ENCODE results near the gene KCNJ4.
A peak's percentile ranks its signal among the peaks of the same experiment; 100 is the strongest.
"Not testable (repeated sequence)": the region's sequence is repeated elsewhere in the genome, so short reads cannot be mapped to it uniquely, and the experiment has no call there.

Gene KCNJ4

DNA sequence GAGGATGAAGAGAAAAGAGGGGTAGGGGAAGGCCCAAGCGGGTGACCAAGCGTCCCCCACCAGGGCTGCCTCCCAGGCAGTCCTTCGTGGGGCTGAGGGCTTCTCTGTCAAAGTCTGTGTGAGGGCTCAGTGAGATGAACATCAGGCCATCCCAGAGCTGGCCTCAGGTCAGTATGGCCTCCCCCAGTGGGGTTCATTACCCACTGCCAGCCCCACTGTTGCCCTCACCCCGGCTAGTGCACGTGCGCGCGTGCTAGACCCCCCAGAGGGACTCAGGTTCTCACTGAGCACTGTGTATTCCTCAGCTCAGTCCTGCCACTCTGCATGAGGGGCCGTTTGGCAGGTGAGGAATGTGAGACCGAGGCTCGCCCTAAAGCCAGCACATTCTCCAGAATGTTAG, 16.2 kb upstream of the KCNJ4 start:
- no peak for DNase-seq (ENCODE audit: low read depth in 1 of 2, low spot score in 1 of 2)

DNA sequence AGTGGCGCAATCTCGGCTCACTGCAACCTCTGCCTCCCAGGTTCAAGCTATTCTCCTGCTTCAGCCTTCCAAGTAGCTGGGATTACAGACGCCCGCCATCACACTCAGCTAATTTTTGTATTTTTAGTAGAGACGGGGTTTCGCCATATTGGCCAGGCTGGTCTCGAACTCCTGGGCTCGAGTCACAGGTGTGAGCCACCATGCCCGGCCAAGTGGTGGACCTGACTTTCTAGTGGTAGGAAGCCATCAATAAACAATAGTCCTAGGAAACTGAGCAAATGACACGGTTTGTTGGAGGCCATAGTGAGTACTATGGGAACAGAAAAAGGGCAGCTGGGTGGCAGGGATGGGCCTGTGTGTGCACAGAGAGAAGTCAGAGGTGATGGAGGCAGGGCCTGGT, 15.2 kb upstream of the KCNJ4 start:
- DNase-seq (ENCODE audit: low read depth in 1 of 2, low spot score in 1 of 2), result not testable (repeated sequence)

DNA sequence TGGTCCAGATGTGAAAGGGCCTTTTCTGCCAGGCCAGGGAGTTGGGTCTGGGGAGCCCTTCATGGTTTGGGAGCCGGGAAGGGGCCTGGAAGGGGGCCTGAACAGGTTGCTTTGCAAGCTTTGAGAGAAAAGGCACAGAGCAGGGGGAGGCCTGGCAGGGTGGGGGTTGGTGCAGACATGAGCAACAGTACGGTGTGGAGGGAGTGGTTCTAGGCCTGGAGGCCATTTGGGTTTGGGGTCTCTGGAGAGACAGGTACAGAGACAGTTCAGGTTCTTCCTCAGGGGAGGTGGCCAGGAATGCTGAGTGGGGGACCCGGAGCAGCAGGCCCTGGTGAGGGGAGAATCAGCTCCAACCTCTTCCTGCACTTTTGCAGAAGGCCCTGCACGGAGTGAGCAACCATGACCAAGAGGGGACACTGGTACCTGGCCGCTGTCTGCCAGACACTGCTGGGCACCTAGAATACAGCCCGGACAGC, 14.3 kb upstream of the KCNJ4 start:
- no peak for DNase-seq (ENCODE audit: low read depth in 1 of 2, low spot score in 1 of 2)

DNA sequence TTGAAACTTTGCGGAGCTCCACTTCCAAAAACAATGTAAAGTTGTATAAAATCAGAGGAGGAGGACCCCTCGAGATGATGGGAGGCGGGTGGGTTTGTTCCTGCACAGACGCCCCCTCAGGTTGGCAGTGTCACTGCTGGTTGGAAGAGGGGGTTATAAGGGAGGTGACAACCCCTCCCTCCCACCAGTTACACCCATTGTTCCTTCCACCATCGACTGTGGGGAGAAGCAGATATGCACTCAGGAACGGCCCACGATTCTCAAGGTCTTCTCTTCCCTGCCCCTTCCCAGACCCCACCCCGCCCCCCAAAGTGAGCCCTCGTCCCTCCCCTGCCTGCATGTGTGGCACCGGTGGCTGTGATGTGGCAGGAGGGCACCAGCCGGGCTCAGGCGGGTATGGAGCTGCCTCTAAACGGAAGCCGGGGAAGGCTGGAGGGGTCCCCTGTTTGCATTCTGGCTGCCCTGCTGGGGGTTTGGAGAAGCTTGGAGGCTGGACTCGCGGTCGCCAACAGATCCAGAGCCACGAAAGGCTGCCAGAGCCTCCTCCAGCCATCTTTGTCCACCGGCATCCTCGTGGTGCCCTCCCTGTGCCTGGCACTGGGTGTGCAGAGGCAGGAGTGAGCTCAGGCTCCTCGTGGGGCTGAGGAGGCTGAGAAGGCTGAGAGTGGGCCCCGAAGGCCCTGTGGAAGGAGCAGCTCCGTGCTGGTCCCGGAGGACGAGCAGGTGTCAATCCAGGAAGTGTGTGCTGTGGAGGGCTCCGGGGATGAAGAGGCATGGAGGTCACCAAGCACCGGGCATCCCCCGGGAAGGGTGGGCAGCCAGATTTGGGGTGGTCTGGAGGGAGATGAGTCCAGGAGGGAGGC, 13.7 kb upstream of the KCNJ4 start:
- no peak for DNase-seq (ENCODE audit: low read depth in 1 of 2, low spot score in 1 of 2)

DNA sequence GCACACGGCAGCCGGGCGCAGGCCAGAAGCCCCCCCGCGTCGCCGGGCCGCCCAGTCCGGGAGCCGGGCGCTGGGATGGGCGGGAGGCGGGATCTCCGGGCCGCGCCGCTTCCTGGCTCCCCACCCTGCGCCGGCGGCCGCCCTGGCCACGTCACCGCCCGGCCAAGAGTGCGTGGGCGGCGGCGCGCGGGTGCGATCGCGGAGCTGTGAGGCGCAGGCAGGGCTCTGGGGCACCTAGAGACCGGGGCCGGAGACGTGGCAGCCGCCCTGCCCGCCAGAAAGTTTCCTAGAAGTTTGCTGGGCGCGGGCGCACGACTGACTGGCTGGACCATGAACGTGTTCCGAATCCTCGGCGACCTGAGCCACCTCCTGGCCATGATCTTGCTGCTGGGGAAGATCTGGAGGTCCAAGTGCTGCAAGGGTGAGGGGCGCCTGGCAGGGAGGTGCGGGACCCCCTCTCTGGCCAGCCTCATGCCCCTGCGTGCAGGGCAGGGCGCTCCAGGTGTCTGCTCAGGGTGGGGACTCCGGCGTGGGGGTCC, 13.0 kb upstream of the KCNJ4 start, which contains the start of gene KDELR3:
TSS of gene KDELR3 (plus strand) at position 193 of the 539 bp plus-strand sequence. CDS start at position 331, 138 bp downstream.
- DNase-seq (ENCODE audit: low read depth in 1 of 2, low spot score in 1 of 2), result peak in 1 of 2 donors; percentile 44

DNA sequence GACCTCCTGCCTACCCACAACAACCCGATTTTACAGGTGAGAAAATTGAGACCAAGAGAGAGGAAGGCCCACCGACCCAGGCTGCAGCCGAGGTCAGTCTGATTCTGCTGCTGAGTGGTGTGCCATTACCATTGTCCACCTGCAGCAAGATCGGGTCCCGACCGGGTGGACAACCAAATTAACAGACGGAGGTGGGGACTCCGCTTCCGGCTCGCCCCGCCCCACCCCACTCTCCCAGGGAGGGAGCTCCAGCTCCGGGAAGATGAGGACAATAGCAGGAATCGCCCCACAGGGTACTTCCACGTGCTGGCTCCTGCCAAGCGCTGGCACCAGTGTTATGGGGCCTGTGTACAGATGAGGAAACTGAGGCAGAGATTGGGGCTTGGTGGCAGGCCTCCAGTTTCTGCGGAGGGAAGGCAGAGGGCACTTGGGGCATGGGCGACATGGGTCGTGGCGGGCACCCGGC, 12.5 kb upstream of the KCNJ4 start:
- DNase-seq (ENCODE audit: low read depth in 1 of 2, low spot score in 1 of 2), result no peak

DNA sequence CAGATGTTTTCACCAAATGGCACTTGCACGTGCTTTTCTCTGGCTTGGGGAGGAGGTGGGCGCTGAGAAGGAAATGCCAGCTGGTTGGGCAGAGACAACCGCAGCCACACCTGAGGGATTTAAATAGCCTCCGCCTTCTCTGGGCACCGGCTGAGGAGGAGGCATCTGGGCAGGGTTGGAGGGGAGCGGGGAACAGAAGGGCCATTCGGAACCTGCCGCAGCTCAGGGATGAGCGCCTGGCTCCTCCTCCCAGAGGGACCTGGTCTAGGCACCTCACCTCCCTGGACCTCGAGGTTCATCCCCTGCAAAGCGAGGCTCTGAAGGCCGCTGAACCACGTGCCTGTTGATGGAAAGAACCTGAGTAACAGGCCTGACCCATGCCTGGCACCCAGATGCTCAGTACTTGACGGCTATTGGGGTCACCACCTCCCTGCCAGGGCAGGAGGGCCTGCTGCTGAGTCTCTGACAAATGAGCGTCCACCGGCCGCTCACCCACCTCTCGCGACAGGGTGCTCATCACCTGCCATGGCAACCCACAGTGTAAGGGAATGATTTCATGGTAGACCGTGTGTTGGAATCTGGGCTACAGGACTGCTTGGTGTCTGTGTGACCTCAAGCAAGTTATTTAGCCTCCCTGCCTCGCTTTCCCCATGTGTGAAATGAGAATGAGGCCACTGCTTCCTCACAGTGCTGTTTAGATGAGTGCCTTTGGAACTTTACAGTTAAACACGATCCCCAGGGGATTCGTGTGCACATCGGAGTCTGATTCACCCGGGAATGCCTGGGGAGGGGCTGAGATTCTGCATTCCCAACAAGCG, 10.9 kb upstream of the KCNJ4 start:
- no peak for DNase-seq (ENCODE audit: low read depth in 1 of 2, low spot score in 1 of 2)

DNA sequence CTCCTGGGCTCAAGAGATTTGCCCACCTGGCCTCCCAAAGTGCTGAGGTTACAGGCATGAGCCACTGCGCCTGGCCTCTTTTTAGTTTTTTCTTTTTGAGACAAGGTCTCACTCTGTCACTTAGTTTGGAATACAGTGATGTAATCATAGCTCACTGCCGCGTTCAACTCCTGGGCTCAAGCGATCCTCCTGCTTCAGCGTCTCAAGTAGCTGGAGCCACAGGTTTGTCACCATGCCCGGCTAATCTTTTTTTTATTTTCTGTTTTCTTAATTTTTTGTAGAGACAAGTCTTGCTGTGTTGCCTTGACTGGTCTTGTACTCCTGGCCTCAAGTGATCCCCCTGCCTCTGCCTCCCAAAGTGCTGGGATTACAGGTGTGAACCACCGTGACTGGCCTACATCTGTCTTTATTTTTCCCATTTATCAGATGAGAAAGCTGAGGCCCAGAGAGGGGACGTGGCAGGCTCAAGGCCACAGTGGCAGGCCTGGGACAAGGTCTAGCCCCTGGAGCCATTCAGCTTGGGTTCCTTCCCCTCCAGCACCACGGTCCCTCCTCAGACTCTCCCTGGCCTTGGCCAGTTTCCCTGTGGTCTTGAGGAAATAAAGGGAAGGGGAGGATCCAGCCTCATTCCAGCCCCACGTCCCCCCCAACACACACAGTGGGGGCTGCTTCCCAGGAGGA, 10.1 kb upstream of the KCNJ4 start:
- no peak for DNase-seq (ENCODE audit: low read depth in 1 of 2, low spot score in 1 of 2)

DNA sequence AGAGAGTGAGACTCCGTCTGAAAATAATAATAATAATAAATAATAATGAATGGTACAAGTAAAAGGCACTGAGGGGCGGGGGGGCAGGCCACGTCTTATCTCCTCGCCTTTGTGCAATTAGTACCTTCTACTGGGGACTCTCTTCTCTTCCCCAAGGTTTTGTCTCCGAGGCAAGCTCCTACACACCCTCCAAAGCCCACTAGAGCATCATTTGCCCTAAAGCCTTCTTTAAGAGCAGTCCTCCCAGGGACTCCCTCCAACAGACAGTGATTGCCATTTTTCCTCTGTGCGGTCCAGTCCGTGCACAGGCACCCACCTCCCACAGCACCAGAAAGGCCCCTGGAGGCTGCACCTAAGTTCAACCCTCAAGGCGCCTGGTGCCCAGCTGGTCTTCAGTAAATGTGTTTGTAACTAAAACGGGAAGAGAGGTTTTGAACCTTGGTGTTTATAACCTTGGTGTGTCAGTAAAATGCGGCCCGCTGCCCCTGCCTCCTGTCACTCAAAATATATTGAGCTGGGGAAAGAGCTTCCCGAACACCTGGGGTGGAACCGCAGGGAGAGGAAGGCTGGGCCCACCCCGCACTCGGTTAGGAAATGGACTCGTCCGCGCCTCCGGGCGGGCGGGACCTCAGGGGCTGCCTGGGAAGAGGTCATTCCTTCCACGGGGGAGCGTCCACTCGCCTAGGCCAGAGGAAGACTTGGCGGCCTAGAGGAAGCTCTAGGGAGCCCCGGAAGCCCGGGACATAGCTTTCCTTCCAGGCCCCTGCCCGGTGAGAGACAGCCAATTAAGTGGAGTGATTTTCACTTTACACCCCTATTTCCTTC, 8.2 kb upstream of the KCNJ4 start:
- DNase-seq (ENCODE audit: low read depth in 1 of 2, low spot score in 1 of 2), result no peak

DNA sequence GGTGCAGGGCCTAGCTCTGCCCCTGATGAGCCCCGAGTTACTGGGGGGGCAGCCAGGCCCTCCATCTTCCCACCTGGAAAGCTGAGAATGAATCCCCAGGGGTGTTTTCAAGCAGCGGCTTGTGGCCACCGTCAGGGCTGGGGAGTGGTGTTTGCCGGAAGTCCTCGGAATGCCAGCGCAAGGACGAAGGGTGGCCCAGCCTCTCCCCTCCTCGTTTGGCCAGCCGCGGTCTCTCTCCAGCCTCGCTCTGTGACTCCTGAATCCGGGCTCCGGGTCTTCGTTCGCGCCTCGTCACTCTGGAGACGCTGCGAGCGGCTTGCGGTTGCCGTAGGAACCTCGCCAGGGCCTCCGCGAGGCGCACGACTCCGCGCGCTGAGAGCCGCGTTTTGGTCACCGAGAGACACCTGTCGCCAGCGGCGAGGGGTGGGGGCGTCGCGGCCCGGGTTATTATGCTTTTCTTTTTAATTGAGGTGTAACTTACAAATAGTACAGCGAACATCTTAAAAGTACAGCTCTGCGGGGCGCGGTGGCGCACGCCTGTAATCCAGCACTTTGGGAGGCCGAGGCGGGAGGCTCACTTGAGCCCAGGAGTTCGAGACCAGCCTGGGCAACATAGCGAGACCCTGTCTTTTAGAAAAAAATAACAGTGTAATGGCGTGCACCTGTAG, 6.5 kb upstream of the KCNJ4 start:
- DNase-seq (ENCODE audit: low read depth in 1 of 2, low spot score in 1 of 2), result peak in 1 of 2 donors; percentile 42

DNA sequence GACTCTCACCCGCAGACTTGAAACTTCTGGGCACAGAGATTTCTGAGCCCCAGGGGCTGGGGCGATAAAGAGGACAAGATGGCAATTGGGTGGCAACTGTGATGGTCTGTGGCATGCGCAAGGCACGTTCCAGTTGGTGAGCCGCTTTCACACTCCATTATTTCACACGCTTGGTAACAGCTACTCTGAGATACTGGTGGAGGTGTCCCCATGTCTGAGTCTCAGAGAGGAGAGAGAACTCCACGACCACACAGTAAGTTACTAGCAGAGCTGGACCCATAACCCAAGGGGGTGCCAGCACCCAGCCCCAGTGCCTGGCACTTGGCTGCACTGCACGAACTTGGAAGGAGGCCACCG, 6.0 kb upstream of the KCNJ4 start:
- DNase-seq (ENCODE audit: low read depth in 1 of 2, low spot score in 1 of 2), result no peak

DNA sequence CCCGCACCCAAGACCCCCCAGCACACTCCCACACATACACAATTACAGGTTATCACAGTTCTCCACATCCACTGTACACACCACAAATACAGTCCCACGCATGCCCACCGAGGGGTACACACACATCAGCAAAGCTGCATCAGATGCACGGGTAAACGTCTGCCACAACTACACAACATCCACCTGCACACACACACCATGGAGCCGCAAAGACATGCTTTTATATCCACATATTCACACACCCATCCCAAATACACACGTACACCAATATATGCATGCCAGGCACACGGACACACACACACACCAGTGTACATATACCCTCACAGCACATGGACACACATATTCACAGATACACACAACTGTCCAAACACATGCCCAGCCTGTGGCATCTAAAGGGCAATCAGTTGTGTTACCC, 5.4 kb upstream of the KCNJ4 start:
- no peak for DNase-seq (ENCODE audit: low read depth in 1 of 2, low spot score in 1 of 2)

DNA sequence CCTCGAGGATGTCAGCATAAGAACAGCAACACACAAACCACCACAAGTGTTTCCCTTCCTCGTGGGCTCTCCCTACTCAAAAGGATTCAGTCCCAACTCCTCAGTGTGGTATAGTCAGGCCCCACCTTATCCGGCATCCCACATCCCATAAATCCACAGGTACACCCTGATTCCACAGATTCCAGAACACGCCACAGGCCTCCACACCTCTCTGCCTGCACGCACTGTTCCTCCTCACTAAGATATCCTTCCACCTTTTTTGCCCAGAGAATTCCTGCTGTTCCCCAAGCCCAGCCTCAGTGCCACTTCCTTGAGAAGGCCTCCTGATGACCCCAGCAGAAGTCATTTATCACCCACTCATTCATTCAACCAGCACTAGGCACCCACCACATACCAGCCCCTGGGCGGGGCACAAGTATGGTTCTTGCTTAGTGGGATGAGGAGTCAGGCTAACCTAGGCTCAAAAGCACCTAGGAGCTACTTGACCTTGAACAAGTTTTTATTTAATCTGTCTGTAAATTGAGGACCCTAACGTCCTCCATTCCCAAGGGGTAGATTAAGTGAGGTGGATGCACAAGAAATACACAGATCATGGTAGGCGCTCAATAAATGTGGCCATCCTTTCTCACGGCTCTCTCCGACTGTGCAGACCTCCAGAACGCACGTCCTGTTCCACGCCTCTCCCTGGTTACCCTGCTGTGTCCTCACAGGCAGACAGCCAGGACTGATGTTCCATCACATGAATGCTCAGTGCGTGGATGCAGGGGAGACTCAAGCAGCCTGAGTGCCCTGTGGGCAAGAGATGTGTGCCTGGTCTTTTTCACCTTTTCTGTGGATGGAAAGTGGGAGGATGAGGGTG, 2.1 kb upstream of the KCNJ4 start:
- DNase-seq (ENCODE audit: low read depth in 1 of 2, low spot score in 1 of 2), result no peak

DNA sequence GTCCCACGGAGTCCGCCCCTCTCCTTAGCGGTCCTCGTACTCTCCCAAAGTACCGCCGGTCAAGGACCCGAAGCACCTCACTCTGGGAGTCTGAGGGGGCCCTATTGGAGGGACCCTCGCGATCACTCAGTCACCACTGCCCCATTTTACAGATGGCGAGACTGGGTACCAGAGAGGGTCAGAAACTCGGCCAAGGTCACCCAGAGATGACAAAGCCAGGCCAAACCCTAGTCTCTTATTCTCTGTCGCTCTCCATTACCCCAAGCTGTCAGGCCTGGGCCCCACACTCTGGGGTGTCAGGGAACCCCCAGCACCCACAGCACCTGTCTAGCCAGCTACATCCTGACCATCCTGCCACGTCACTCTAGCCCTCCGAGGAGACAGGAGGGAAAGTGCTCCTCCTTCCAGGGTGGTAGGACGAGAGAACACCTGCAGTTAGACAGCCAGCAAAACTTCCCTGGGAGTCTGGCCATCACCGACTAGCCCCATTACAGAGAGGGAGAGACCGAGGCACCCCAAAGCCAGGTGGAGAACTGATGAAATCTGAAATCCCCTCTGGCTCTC, 1.4 kb upstream of the KCNJ4 start:
- DNase-seq (ENCODE audit: low read depth in 1 of 2, low spot score in 1 of 2), result no peak

DNA sequence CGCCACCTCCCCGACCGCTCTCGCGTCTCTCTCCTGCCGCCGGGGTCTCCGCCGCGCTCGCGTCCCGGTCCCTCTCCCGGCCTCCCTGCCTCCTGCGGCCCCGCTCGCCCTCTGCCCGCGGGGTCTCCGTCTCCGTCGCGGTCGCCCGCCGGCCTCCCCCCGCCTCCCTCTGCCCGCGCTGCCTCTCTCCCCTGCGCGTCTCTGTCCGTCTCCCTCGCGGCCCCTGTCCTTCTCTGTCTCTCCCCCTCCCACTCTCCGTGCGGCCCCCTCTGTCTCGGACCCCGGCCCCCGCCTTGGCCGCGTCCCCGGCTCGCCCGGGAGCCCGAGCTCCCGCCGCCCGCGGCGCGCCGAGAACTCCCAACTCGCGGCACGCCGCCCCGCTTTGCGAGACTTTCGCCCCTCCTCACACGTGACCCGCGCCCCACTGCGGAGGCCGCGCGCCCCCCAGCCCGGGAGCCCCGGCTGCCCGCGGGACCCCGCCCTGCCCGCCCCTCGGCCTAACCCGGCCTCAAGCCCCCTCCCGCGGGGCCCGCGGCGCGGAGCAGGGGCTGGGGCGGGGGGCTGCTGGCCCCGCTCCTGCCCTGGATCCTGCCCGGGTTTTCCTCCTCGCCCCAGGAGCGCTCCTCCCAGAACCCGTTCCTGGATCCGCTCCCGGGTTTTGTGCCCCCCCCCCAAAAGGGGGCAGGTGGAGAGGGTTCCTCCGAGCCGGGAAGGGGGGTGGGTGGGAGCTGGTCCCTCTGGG, 702 bp upstream of the KCNJ4 start:
- DNase-seq (ENCODE audit: low read depth in 1 of 2, low spot score in 1 of 2), result peak in 1 of 2 donors; percentile 20

DNA sequence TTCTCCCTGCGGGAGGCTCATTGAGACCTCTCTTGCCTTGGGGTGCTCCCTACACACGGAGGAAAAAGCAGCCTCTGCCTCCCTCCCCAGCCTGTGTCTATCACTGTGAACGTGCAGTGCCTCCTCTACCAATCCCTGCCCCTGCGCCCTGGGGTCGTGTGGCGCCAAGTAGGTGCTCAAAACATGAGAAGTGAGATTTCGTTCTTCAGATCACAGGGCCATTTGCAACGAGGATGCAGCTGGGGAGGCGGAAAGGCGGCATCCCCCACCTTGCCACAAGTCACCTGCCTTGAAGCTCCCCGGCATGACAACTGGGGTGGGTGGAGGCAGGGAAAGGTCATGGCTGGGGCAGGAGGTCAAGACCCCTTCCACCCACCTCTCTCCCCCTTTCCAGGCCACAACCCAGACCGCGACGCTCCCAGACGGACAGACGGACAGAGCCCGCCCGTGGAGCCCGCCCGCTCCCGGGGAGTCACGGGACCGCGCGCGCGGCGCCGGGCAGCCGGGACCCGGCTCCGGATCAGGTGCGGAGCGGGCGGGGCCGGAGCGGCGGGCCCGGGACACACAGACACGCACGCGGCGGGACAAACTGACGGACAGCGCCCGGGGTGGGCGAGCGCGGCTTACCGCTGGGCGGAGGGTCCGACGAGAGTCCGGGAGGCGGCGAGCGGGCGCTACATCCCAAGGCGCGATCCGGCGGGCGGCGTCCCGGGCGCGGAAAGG, 485 bp downstream of the KCNJ4 start:
- DNase-seq (ENCODE audit: low read depth in 1 of 2, low spot score in 1 of 2), result no peak

DNA sequence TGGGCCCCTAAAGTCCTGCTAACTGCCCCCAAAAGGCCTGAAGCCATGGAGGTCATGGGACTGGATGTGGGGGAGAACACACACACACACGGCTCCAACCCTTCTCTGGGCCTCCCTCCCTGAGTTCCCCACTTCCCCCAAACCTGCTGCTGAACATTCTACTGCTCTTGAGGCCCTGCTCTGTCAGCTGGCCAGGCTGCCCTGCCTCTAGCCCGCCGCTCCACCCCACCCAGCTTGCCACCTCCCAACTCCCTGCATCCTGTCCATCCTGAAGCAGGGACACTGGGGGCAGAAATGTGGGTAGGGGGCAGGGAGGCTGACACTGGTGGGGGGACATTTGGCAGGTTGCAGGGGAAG, 1.0 kb downstream of the KCNJ4 start:
- no peak for DNase-seq (ENCODE audit: low read depth in 1 of 2, low spot score in 1 of 2)

All from stimulated activated CD4-positive, alpha-beta T cell treated with anti-CD3 and anti-CD28 coated beads, Interleukin-15, amount 100 ng/mL, for 1 hour (primary cell).